ENCODE results near the gene P4HA3.

Gene P4HA3

GRCh38 chr11:74257959-74258553 is 53.4 kb downstream of the P4HA3 start:
- Histone ChIP-seq H3K4me3 (replicated peaks; ENCODE audit: insufficient read depth, low read length) (no peak overlapping the region), H3K27me3 (ENCODE audit: insufficient read depth, poor library complexity, severe bottlenecking) (no peaks in the 10 kb centered on the region), H3K27ac (replicated peaks) (no peak overlapping the region)
- DNase-seq (ENCODE audit: low read depth in 1 of 2, low spot score in 1 of 2), result no peak
- TF ChIP-seq SPI1 (IDR thresholded peaks at IDR 0.05; ENCODE audit: borderline replicate concordance, low read depth), result no peak
- TF ChIP-seq CTCF (IDR thresholded peaks at IDR 0.05; ENCODE audit: insufficient read depth, low read length), result no peak

GRCh38 chr11:74256378-74257133 is 54.9 kb downstream of the P4HA3 start:
- DNase-seq (ENCODE audit: low read depth in 1 of 2, low spot score in 1 of 2), result no peak
- H3K27me3 ChIP-seq (ENCODE audit: insufficient read depth, poor library complexity, severe bottlenecking), result no peaks in the 10 kb centered on the region
- TF ChIP-seq REST (IDR thresholded peaks at IDR 0.05; ENCODE audit: insufficient replicate concordance, low read depth) (no peak), GABPA (IDR thresholded peaks at IDR 0.05; ENCODE audit: low read depth) (no peak), CTCF (IDR thresholded peaks at IDR 0.05; ENCODE audit: insufficient read depth, low read length) (no peak), POLR2AphosphoS5 (IDR thresholded peaks at IDR 0.05; ENCODE audit: low read depth) (no peak), SPI1 (IDR thresholded peaks at IDR 0.05; ENCODE audit: borderline replicate concordance, low read depth) (no peak)
- H3K27ac ChIP-seq (replicated peaks), result no peak overlapping the region
- no peak overlapping the region for H3K4me3 ChIP-seq (replicated peaks; ENCODE audit: insufficient read depth, low read length)

GRCh38 chr11:74255741-74256375 is 55.6 kb downstream of the P4HA3 start:
- Histone ChIP-seq H3K27me3 (ENCODE audit: insufficient read depth, poor library complexity, severe bottlenecking) (no peaks in the 10 kb centered on the region), H3K4me3 (replicated peaks; ENCODE audit: insufficient read depth, low read length) (no peak overlapping the region), H3K27ac (replicated peaks) (no peak overlapping the region)
- DNase-seq (ENCODE audit: low read depth in 1 of 2, low spot score in 1 of 2), result peak; percentile 60 to 75
- no peak for TF ChIP-seq POLR2AphosphoS5 (IDR thresholded peaks at IDR 0.05; ENCODE audit: low read depth)
- TF ChIP-seq CTCF (IDR thresholded peaks at IDR 0.05; ENCODE audit: insufficient read depth, low read length), result peak; percentile 95

GRCh38 chr11:74253361-74253760 is 58.1 kb downstream of the P4HA3 start:
- Histone ChIP-seq H3K27ac (replicated peaks) (no peak overlapping the region), H3K27me3 (ENCODE audit: insufficient read depth, poor library complexity, severe bottlenecking) (no peaks in the 10 kb centered on the region), H3K4me3 (replicated peaks; ENCODE audit: insufficient read depth, low read length) (no peak overlapping the region)
- DNase-seq (ENCODE audit: low read depth in 1 of 2, low spot score in 1 of 2), result no peak
- TF ChIP-seq POLR2AphosphoS5 (IDR thresholded peaks at IDR 0.05; ENCODE audit: low read depth), result no peak
- TF ChIP-seq CTCF (IDR thresholded peaks at IDR 0.05; ENCODE audit: insufficient read depth, low read length), result no peak
- TF ChIP-seq REST (IDR thresholded peaks at IDR 0.05; ENCODE audit: insufficient replicate concordance, low read depth), result no peak
- no peak for TF ChIP-seq GABPA (IDR thresholded peaks at IDR 0.05; ENCODE audit: low read depth)
